Chondrocyte (in vitro differentiated cells): ENCODE measurements around the gene TRIM62. TPM values are rescaled to one million over a fixed set of nuclear protein-coding genes. Genes with fewer than 3 reads are reported as not detected.

Source experiments
- DNase-seq: peaks from one replicate; pipeline ENCODE4 v3.0.0; 2021; ENCODE audit warnings: mixed read lengths, low spot score
- H3K27ac Mint-ChIP-seq: one replicate; pipeline ENCODE4 v1.8.0; 2021; ENCODE audit warnings: mild to moderate bottlenecking, moderate library complexity, mixed read lengths; ENCODE audit not compliant: unreplicated experiment
- H3K27me3 Mint-ChIP-seq: 2 replicates; pipeline ENCODE4 v1.8.0; 2021; ENCODE audit warnings: low read depth, mixed read lengths
- H3K36me3 Mint-ChIP-seq: 2 replicates; pipeline ENCODE4 v1.8.0; 2021; ENCODE audit warnings: low read depth, mixed read lengths
- H3K4me1 Mint-ChIP-seq: 2 replicates; pipeline ENCODE4 v1.8.0; 2021; ENCODE audit warnings: low read depth, mild to moderate bottlenecking, mixed read lengths
- H3K4me3 Mint-ChIP-seq: one replicate; pipeline ENCODE4 v1.8.0; 2021; ENCODE audit warnings: mild to moderate bottlenecking, moderate library complexity, mixed read lengths; ENCODE audit not compliant: unreplicated experiment
- H3K9me3 Mint-ChIP-seq: 2 replicates; pipeline ENCODE4 v1.8.0; 2021; ENCODE audit warnings: low read depth, mixed read lengths
- CTCF ChIP-seq: fragments of 200-600 bp; sonication (generic); IDR thresholded peaks from 2 replicates; pipeline ENCODE4 v1.5.0; 2021; ENCODE audit warnings: antibody characterized with exemption, mild to moderate bottlenecking, moderate library complexity
- total RNA-seq: library from RNA; stranded (reverse); gene quantifications from 3 replicates; pipeline ENCODE4 v1.2.1, GENCODE V29; 2021

TRIM62 gene
- total RNA-seq, 1 donor from 2014 or later: 17.3 TPM

- Mint-ChIP-seq H3K36me3 (peaks cover 3% of the 10 kb centered on the region), H3K4me3 (no peak overlapping the region), H3K4me1 (peaks cover 22% of the 10 kb centered on the region), H3K9me3 (peaks cover 16% of the 10 kb centered on the region), H3K27ac (no peak overlapping the region), H3K27me3 (no peaks in the 10 kb centered on the region)
- DNase-seq: no peak
- TF ChIP-seq CTCF: no peak
Measured at GRCh38 chr1:33222381-33222780, 40.5 kb upstream of the TRIM62 start.

- Mint-ChIP-seq H3K4me1 (peaks cover 22% of the 10 kb centered on the region), H3K4me3 (no peak overlapping the region), H3K27me3 (no peaks in the 10 kb centered on the region), H3K9me3 (peaks cover 16% of the 10 kb centered on the region), H3K36me3 (peaks cover 3% of the 10 kb centered on the region), H3K27ac (no peak overlapping the region)
- DNase-seq: no peak
- TF ChIP-seq CTCF: no peak
Measured at GRCh38 chr1:33221385-33221758, 39.5 kb upstream of the TRIM62 start.

DNA sequence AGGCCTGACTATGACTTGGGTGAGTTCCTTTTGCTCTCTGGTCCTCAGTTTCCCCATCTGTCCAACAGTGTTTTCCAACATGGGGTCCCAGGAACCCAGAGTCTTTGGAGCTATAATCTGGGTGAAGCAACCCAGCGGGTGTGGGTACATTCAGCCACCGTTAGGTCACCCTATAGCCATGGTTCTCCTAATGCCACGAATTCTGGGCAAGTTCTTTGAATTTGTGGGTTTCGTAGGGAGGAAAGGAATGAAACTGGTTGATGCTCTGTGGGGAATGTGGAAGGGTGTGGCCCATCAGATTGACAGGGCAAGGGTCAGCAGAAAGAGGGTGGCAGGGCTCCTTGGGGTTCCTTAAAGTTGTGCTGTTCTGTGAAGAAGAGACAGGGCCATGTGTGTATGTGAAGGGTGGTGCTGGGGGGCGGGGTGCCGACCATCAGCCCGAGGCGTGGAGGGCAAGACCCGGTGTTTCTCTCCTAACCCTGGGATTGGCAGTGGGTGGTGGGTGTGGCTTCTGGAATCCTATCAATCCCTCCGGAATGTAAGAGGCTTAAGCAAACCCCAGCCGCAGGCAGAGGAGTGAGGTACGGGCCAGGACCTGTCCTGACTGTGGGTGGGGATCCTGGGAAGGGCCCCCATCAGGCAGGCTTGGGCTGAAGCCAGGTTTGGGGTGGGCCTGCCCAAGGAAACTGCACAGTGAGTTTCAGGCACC, 39.0 kb upstream of the TRIM62 start:
- peaks cover 3% of the 10 kb centered on the region for H3K36me3 Mint-ChIP-seq
- TF ChIP-seq CTCF: no peak
- H3K9me3 Mint-ChIP-seq: peaks cover 16% of the 10 kb centered on the region
- no peak for DNase-seq
- H3K4me1 Mint-ChIP-seq: peaks cover 22% of the 10 kb centered on the region
- H3K27me3 Mint-ChIP-seq: no peaks in the 10 kb centered on the region
- H3K4me3 Mint-ChIP-seq: no peak overlapping the region
- H3K27ac Mint-ChIP-seq: no peak overlapping the region

- Mint-ChIP-seq H3K4me1 (peaks cover 22% of the 10 kb centered on the region), H3K9me3 (peaks cover 16% of the 10 kb centered on the region), H3K27me3 (no peaks in the 10 kb centered on the region), H3K36me3 (peaks cover 3% of the 10 kb centered on the region), H3K4me3 (no peak overlapping the region), H3K27ac (no peak overlapping the region)
- no peak for DNase-seq
- TF ChIP-seq CTCF: no peak
Measured at GRCh38 chr1:33219886-33220661, 38.2 kb upstream of the TRIM62 start.

GRCh38 chr1:33211972-33212371, 30.1 kb upstream of the TRIM62 start:
- Mint-ChIP-seq H3K9me3 (peaks cover 3% of the 10 kb centered on the region), H3K4me1 (no peaks in the 10 kb centered on the region), H3K36me3 (peaks cover 1% of the 10 kb centered on the region), H3K27me3 (peaks cover 20% of the 10 kb centered on the region), H3K4me3 (no peak overlapping the region), H3K27ac (no peak overlapping the region)
- no peak for DNase-seq
- TF ChIP-seq CTCF: no peak
